PC-3 (cell line): ENCODE results near the gene ZBTB7C.

Experiments used
- EZH2phosphoT487 ChIP-seq: fragments of 300-600 bp; sonication (generic); IDR thresholded peaks from 2 replicates; pipeline ENCODE4 v1.6.1; 2018; ENCODE audit warnings: mild to moderate bottlenecking, antibody characterized with exemption, low read length, borderline replicate concordance
- TF ChIP-seq, protein P1 (sequence below): fragments of 300-600 bp; sonication (generic); conservative IDR thresholded peaks from 2 replicates; pipeline ENCODE4 v1.5.1; 2017; ENCODE audit warnings: antibody characterized with exemption, low read depth, mild to moderate bottlenecking, low read length

DNA sequence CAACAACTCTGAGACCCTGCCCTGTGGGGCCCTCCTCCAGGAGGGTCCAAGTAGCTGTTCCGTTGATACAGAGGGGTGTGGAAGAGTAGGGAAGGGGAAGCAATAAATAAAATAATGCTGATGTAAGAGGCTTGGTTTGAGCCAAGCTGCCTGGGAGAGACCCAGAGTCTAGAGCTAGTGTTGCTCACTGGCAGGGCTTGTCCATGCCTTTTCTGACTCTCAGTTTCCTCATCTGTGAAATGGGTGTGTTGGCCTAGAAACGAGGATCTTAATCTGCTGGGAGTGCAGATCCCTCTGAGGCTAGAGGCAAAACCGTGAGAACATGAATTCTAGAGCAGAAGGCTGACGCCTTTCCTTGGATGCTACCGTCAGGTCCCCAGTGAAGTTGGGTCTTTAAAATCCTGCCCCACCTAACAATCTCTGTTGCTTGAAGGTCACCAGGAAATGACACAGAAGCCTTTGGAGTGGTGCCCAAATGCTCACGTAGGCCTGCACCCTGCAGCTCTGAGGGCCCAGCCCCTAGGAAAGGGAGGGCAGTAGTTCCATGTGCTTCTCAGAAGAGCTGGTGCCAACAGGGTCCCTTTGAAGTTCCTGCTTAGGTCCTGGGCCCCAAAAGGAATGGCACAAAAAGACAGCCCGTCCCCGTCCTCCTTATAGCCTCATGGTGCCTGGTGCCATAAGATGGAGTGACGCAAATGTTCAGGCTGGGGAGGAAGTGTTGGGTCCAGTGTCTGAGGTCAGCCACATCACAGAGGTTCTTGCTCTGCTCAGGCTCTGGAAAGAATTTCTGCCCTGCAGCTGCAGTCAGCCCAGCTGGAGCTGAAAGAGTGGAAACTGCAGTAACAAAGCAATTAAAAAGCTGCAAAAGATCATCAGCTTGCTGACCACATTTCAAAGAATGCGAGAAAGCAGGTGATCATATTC is 405.5 kb downstream of the ZBTB7C start:
- TF ChIP-seq, protein P1, sequence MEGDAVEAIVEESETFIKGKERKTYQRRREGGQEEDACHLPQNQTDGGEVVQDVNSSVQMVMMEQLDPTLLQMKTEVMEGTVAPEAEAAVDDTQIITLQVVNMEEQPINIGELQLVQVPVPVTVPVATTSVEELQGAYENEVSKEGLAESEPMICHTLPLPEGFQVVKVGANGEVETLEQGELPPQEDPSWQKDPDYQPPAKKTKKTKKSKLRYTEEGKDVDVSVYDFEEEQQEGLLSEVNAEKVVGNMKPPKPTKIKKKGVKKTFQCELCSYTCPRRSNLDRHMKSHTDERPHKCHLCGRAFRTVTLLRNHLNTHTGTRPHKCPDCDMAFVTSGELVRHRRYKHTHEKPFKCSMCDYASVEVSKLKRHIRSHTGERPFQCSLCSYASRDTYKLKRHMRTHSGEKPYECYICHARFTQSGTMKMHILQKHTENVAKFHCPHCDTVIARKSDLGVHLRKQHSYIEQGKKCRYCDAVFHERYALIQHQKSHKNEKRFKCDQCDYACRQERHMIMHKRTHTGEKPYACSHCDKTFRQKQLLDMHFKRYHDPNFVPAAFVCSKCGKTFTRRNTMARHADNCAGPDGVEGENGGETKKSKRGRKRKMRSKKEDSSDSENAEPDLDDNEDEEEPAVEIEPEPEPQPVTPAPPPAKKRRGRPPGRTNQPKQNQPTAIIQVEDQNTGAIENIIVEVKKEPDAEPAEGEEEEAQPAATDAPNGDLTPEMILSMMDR, result no peak
- no peak for TF ChIP-seq EZH2phosphoT487
